DND-41 (cell line): ENCODE results near the gene ZNF581.

Experiments used
- CTCF ChIP-seq: IDR thresholded peaks from 2 replicates; pipeline ENCODE4 v1.5.1; 2012; ENCODE audit warnings: borderline replicate concordance, low read length, moderate library complexity, mild to moderate bottlenecking; ENCODE audit not compliant: poor library complexity, severe bottlenecking; ENCODE audit errors: extremely low read depth
- EZH2 ChIP-seq: IDR thresholded peaks from 3 replicates; pipeline ENCODE4 v1.6.1; 2012; ENCODE audit warnings: borderline replicate concordance, low read depth, mild to moderate bottlenecking, moderate library complexity, low read length, inconsistent platforms; ENCODE audit not compliant: severe bottlenecking

DNA sequence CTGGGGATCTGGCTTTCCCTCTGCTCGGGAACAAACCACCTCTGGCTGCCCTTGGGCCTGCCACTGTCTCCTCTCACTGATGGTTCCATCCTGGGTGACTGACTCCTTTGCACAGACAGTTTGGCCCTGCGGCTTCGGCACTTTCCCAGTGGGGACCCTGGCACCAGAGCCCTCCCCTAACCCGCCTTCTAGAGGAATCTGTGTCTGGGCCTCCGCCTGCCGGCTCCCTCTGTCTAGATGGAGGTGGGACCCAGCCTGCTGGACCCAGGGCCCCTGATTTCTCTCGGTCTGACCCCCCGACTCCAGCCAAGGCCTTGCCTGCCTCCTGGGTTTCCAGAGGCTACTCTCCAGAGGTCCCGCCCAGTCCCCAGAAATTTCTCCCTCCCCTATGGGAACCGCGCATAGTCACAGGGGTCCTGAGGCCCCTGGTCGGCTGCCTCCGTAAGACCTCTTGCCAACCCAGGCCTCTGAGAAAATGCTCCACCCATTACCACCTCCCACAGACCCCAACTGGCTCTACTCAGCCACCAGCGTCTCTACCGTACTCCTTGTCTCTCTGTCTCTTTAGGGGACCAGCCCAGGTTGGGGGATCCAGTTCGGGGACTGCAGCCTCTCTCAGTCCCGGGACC is 7.3 kb downstream of the ZNF581 start:
- TF ChIP-seq CTCF, result no peak
- TF ChIP-seq EZH2, result no peak
